ENCODE results near the gene DLEU7. TPM values are rescaled to one million over a fixed set of nuclear protein-coding genes. Genes with fewer than 3 reads are reported as not detected.

Gene DLEU7
- total and polyA plus RNA-seq, 7 experiments from 2014 or later: 0.13 to 1.2 TPM; not detected in 5

- Mint-ChIP-seq H3K27me3 (peaks cover 0 to 8% (median 0%) of the 10 kb centered on the region in 5 donors), H3K4me3 (peak overlapping the region in 1 of 10 donors; percentile 39), H3K36me3 (peaks cover 0 to 9% (median 0%) of the 10 kb centered on the region in 5 donors), H3K4me1 (peaks cover 0 to 26% (median 6%) of the 10 kb centered on the region in 7 donors), H3K9me3 (peaks cover 0 to 9% (median 6%) of the 10 kb centered on the region in 11 donors), H3K27ac (peak overlapping the region in 1 of 9 donors; percentile 20)
- Histone ChIP-seq H3K27ac (ENCODE audit: low read depth, low read length) (no peak overlapping the region), H3K27me3 (ENCODE audit: control insufficient read depth in 2 of 2, insufficient read depth in 2 of 2, low read length in 2 of 2) (no peaks in the 10 kb centered on the region), H3K4me3 (ENCODE audit: low read length) (no peak overlapping the region), H3K9me3 (ENCODE audit: control insufficient read depth in 2 of 3, low read length in 3 of 3) (no peaks in the 10 kb centered on the region), H3K36me3 (ENCODE audit: control insufficient read depth in 2 of 3, insufficient read depth in 3 of 3, low read length in 3 of 3) (no peaks in the 10 kb centered on the region), H3K4me1 (ENCODE audit: control insufficient read depth in 2 of 2, insufficient read depth in 2 of 2, low read length in 2 of 2) (peaks cover 0 to 3% of the 10 kb centered on the region in 2 donors)
- intact Hi-C loops (cut with micrococcal nuclease): loop anchor here (1.0 to 5.0 kb wide), 13 partner anchors 91 to 1129 kb away; partner anchors contain the start of gene TRIM13 (in 2 of the 2)
- DNase-seq (peak; percentile 13 to 71 (median 56)), ATAC-seq (peak; percentile 96)
- ChIA-PET CTCF (interaction anchor here (0.7 to 2.2 kb wide), 8 partner anchors 12 to 825 kb away, joined by 3 to 19 read pairs (median 6); no protein-coding TSS in a partner anchor), POLR2A (interaction anchor here (0.6 to 1.7 kb wide), 3 partner anchors 110 to 825 kb away, joined by 3 to 5 read pairs (median 4); no protein-coding TSS in a partner anchor)
These were observed 42.2 kb downstream of the DLEU7 start for GRCh38 chr13:50801087-50801931.

- no peaks in the 10 kb centered on the region for H3K36me3 ChIP-seq (ENCODE audit: control insufficient read depth in 2 of 3, insufficient read depth in 3 of 3, low read length in 3 of 3)
- H3K36me3 Mint-ChIP-seq: no peaks in the 10 kb centered on the region
- no peaks in the 10 kb centered on the region for H3K9me3 ChIP-seq (ENCODE audit: control insufficient read depth in 2 of 3, low read length in 3 of 3)
- no peak overlapping the region for H3K4me3 Mint-ChIP-seq
- H3K27me3 Mint-ChIP-seq: peaks cover 0 to 4% (median 0%) of the 10 kb centered on the region in 5 donors
- ATAC-seq (no peak), DNase-seq (no peak)
- ChIA-PET CTCF (interaction anchor here (0.6 to 2.2 kb wide), 9 partner anchors 11 to 825 kb away, joined by 3 to 19 read pairs (median 4); no protein-coding TSS in a partner anchor), POLR2A (interaction anchor here (0.6 to 1.7 kb wide), 3 partner anchors 112 to 824 kb away, joined by 3 to 5 read pairs (median 4); no protein-coding TSS in a partner anchor)
- peaks cover 0 to 4% (median 0%) of the 10 kb centered on the region in 11 donors for H3K9me3 Mint-ChIP-seq
- no peak overlapping the region for H3K27ac Mint-ChIP-seq
- H3K4me3 ChIP-seq (ENCODE audit: low read length): no peak overlapping the region
- no peak overlapping the region for H3K27ac ChIP-seq (ENCODE audit: low read depth, low read length)
- peaks cover 0 to 26% (median 6%) of the 10 kb centered on the region in 7 donors for H3K4me1 Mint-ChIP-seq
- intact Hi-C loops (cut with micrococcal nuclease): loop anchor here (2.0 to 5.0 kb wide), 6 partner anchors 92 to 1128 kb away; no protein-coding TSS in a partner anchor
- H3K4me1 ChIP-seq (ENCODE audit: control insufficient read depth in 2 of 2, insufficient read depth in 2 of 2, low read length in 2 of 2): peaks cover 0 to 3% of the 10 kb centered on the region in 2 donors
- H3K27me3 ChIP-seq (ENCODE audit: control insufficient read depth in 2 of 2, insufficient read depth in 2 of 2, low read length in 2 of 2): no peaks in the 10 kb centered on the region
These were observed 43.3 kb downstream of the DLEU7 start for GRCh38 chr13:50800091-50800739.

GRCh38 chr13:50798923-50799322 lies 44.6 kb downstream of the DLEU7 start:
- Mint-ChIP-seq H3K4me3 (no peak overlapping the region), H3K4me1 (peaks cover 0 to 26% (median 6%) of the 10 kb centered on the region in 7 donors), H3K9me3 (peaks cover 0 to 1% (median 0%) of the 10 kb centered on the region in 11 donors), H3K36me3 (no peaks in the 10 kb centered on the region), H3K27ac (peak overlapping the region in 1 of 9 donors; percentile 21), H3K27me3 (peaks cover 0 to 4% (median 0%) of the 10 kb centered on the region in 5 donors)
- POLR2A ChIA-PET: no interaction called here
- H3K4me3 ChIP-seq (ENCODE audit: low read length): no peak overlapping the region
- ATAC-seq: no peak
- H3K9me3 ChIP-seq (ENCODE audit: control insufficient read depth in 2 of 3, low read length in 3 of 3): no peaks in the 10 kb centered on the region
- CTCF ChIA-PET: interaction anchor here (0.7 to 1.2 kb wide), 2 partner anchors 113 to 822 kb away, joined by 4 read pairs; no protein-coding TSS in a partner anchor
- peaks cover 0 to 3% of the 10 kb centered on the region in 2 donors for H3K4me1 ChIP-seq (ENCODE audit: control insufficient read depth in 2 of 2, insufficient read depth in 2 of 2, low read length in 2 of 2)
- no peak overlapping the region for H3K27ac ChIP-seq (ENCODE audit: low read depth, low read length)
- no peak for DNase-seq
- no peaks in the 10 kb centered on the region for H3K36me3 ChIP-seq (ENCODE audit: control insufficient read depth in 2 of 3, insufficient read depth in 3 of 3, low read length in 3 of 3)
- intact Hi-C loops (cut with micrococcal nuclease): loop anchor here in 1 of 2 donors (10.0 kb wide), 1 partner anchor 204 kb away; no protein-coding TSS in a partner anchor
- no peaks in the 10 kb centered on the region for H3K27me3 ChIP-seq (ENCODE audit: control insufficient read depth in 2 of 2, insufficient read depth in 2 of 2, low read length in 2 of 2)

- no peak for DNase-seq
- ATAC-seq: no peak
- CTCF ChIA-PET: interaction anchor here (0.9 kb wide), 1 partner anchor 15 kb away, joined by 3 read pairs; no protein-coding TSS in a partner anchor
- Histone ChIP-seq H3K36me3 (ENCODE audit: control insufficient read depth in 2 of 3, insufficient read depth in 3 of 3, low read length in 3 of 3) (no peaks in the 10 kb centered on the region), H3K27ac (ENCODE audit: low read depth, low read length) (no peak overlapping the region), H3K9me3 (ENCODE audit: control insufficient read depth in 2 of 3, low read length in 3 of 3) (no peaks in the 10 kb centered on the region), H3K4me3 (ENCODE audit: low read length) (no peak overlapping the region), H3K4me1 (ENCODE audit: control insufficient read depth in 2 of 2, insufficient read depth in 2 of 2, low read length in 2 of 2) (peaks cover 0 to 3% of the 10 kb centered on the region in 2 donors), H3K27me3 (ENCODE audit: control insufficient read depth in 2 of 2, insufficient read depth in 2 of 2, low read length in 2 of 2) (no peaks in the 10 kb centered on the region)
- peaks cover 0 to 3% (median 0%) of the 10 kb centered on the region in 5 donors for H3K36me3 Mint-ChIP-seq
- H3K4me1 Mint-ChIP-seq: peaks cover 0 to 26% (median 6%) of the 10 kb centered on the region in 7 donors
- H3K4me3 Mint-ChIP-seq: no peak overlapping the region
- POLR2A ChIA-PET: no interaction called here
- peaks cover 0 to 17% (median 0%) of the 10 kb centered on the region in 5 donors for H3K27me3 Mint-ChIP-seq
- intact Hi-C loops (cut with micrococcal nuclease): loop anchor here in 1 of 2 donors (10.0 kb wide), 1 partner anchor 202 kb away; no protein-coding TSS in a partner anchor
- H3K9me3 Mint-ChIP-seq: peaks cover 0 to 7% (median 0%) of the 10 kb centered on the region in 11 donors
- peak overlapping the region in 1 of 9 donors; percentile 54 for H3K27ac Mint-ChIP-seq
These were observed 46.4 kb downstream of the DLEU7 start for GRCh38 chr13:50797091-50797490.

GRCh38 chr13:50796463-50796862 lies 47.0 kb downstream of the DLEU7 start:
- ATAC-seq: no peak
- Mint-ChIP-seq H3K27ac (no peak overlapping the region), H3K27me3 (peaks cover 0 to 17% (median 0%) of the 10 kb centered on the region in 5 donors), H3K4me3 (no peak overlapping the region), H3K9me3 (peaks cover 0 to 7% (median 0%) of the 10 kb centered on the region in 11 donors), H3K4me1 (peaks cover 0 to 22% (median 5%) of the 10 kb centered on the region in 7 donors), H3K36me3 (peaks cover 0 to 3% (median 0%) of the 10 kb centered on the region in 5 donors)
- H3K4me3 ChIP-seq (ENCODE audit: low read length): no peak overlapping the region
- no peak overlapping the region for H3K27ac ChIP-seq (ENCODE audit: low read depth, low read length)
- ChIA-PET CTCF (no interaction called here), POLR2A (no interaction called here)
- no peaks in the 10 kb centered on the region for H3K27me3 ChIP-seq (ENCODE audit: control insufficient read depth in 2 of 2, insufficient read depth in 2 of 2, low read length in 2 of 2)
- intact Hi-C loops (cut with micrococcal nuclease): loop anchor here in 1 of 2 donors (10.0 kb wide), 1 partner anchor 202 kb away; no protein-coding TSS in a partner anchor
- no peaks in the 10 kb centered on the region for H3K9me3 ChIP-seq (ENCODE audit: control insufficient read depth in 2 of 3, low read length in 3 of 3)
- peaks cover 0 to 3% of the 10 kb centered on the region in 2 donors for H3K4me1 ChIP-seq (ENCODE audit: control insufficient read depth in 2 of 2, insufficient read depth in 2 of 2, low read length in 2 of 2)
- H3K36me3 ChIP-seq (ENCODE audit: control insufficient read depth in 2 of 3, insufficient read depth in 3 of 3, low read length in 3 of 3): no peaks in the 10 kb centered on the region
- no peak for DNase-seq

GRCh38 chr13:50794226-50794625 lies 49.3 kb downstream of the DLEU7 start:
- peaks cover 0 to 3% (median 0%) of the 10 kb centered on the region in 5 donors for H3K36me3 Mint-ChIP-seq
- H3K4me3 Mint-ChIP-seq: no peak overlapping the region

More at GRCh38 chr13:50794226-50794625, 49.3 kb downstream of the DLEU7 start:
- peaks cover 0 to 5% (median 0%) of the 10 kb centered on the region in 7 donors for H3K4me1 Mint-ChIP-seq
- ChIA-PET CTCF (no interaction called here), POLR2A (interaction anchor here (0.7 kb wide), 1 partner anchor 10 kb away, joined by 3 read pairs; no protein-coding TSS in a partner anchor)
- Histone ChIP-seq H3K9me3 (ENCODE audit: control insufficient read depth in 2 of 3, low read length in 3 of 3) (no peaks in the 10 kb centered on the region), H3K27ac (ENCODE audit: low read depth, low read length) (no peak overlapping the region), H3K4me1 (ENCODE audit: control insufficient read depth in 2 of 2, insufficient read depth in 2 of 2, low read length in 2 of 2) (no peaks in the 10 kb centered on the region), H3K4me3 (ENCODE audit: low read length) (no peak overlapping the region), H3K27me3 (ENCODE audit: control insufficient read depth in 2 of 2, insufficient read depth in 2 of 2, low read length in 2 of 2) (no peaks in the 10 kb centered on the region), H3K36me3 (ENCODE audit: control insufficient read depth in 2 of 3, insufficient read depth in 3 of 3, low read length in 3 of 3) (no peaks in the 10 kb centered on the region)
- no peak for DNase-seq
- no peak overlapping the region for H3K27ac Mint-ChIP-seq
- no peak for ATAC-seq
- H3K27me3 Mint-ChIP-seq: peaks cover 0 to 17% (median 0%) of the 10 kb centered on the region in 5 donors
- intact Hi-C loops (cut with micrococcal nuclease): loop anchor here in 1 of 2 donors (10.0 kb wide), 1 partner anchor 199 kb away; no protein-coding TSS in a partner anchor
- peaks cover 0 to 7% (median 0%) of the 10 kb centered on the region in 11 donors for H3K9me3 Mint-ChIP-seq
